ENCODE results near the gene PSMB8.

The PSMB8 gene

DNA sequence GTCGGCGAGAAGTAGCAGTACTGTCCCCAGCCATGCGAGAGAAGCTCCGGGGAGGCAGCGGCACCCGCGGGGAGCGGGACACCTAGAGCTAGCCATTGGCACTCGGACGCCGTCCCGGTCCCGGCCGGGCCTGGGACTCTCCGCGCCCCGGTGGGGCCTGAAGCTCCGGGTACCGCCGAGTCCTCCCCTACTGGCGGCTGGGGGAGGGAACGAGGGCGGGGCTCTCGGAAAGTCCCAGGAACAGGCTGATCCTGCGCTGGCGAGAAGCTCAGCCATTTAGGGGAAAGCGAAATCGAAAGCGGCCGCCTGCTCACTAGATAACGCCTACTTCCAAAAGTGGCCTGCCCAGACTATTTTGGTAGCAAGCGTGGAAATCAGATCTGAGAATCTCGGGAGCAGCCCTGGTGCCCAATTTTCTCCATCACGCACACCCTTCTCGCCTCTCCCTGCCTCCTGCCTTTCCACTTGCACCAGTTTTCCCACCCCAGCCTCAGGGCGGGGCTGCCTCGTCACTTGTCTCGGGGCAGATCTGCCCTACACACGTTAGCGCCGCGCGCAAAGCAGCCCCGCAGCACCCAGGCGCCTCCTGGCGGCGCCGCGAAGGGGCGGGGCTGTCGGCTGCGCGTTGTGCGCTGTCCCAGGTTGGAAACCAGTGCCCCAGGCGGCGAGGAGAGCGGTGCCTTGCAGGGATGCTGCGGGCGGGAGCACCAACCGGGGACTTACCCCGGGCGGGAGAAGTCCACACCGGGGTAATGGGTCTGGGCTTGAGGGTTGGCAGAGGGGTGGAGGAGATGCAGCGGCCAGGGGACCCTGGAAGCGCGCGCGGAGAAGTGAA, 9.9 kb upstream of the PSMB8 start, which contains the start of the genes PSMB9 and TAP1:
PSMB9 (plus strand) TSS at position 652 of the 835 bp plus-strand sequence; CDS start at position 690, 38 bp downstream.
TAP1 (minus strand) TSS at position 164 of the 835 bp plus-strand sequence; CDS start at position 96, 68 bp downstream.
- Histone ChIP-seq H3K36me3 (ENCODE audit: control insufficient read depth in 2 of 2, insufficient read depth in 1 of 2, low read length in 2 of 2) (peaks cover 0 to 23% of the 10 kb centered on the region in 2 experiments; a peak in 1 of 3 replicates), H3K9me3 (ENCODE audit: control insufficient read depth, insufficient read depth, low read depth, low read length) (no peaks in the 10 kb centered on the region), H3K27ac (ENCODE audit: extremely low read depth, low read depth, low read length) (peak within 1 kb of the TSS; percentile 71), H3K4me3 (ENCODE audit: low read depth, low read length) (peak within 1 kb of the TSS; percentile 85), H3K4me1 (ENCODE audit: control insufficient read depth, insufficient read depth, low read length) (no peaks in the 10 kb centered on the region; the same call in 1 of the 2 replicates)
- ChIA-PET POLR2A (interaction anchor here (0.8 to 1.8 kb wide), 9 partner anchors 9 to 346 kb away, joined by 3 to 30 read pairs (median 5); partner anchors contain the start of genes HLA-DMB, PSMB8 and TAP2), CTCF (interaction anchor here (0.5 to 9.5 kb wide), 19 partner anchors 7 to 997 kb away, joined by 3 to 153 read pairs (median 4); partner anchors contain the start of genes PRRT1, PSMB8 and TAP2)
- TF ChIP-seq ZNF335 (tag by site-specific recombination; conservative IDR thresholded peaks at IDR 0.05) = peak; percentile 60
- TF ChIP-seq TRIM28 (IDR thresholded peaks at IDR 0.05; ENCODE audit: borderline replicate concordance, low read length) = peak; percentile 44; the same call in 1 of the 2 replicates
- peak; percentile 72 for TF ChIP-seq ZNF2 (tag by site-specific recombination; IDR thresholded peaks at IDR 0.05)
- TF ChIP-seq ZFHX2 (tag by site-specific recombination; conservative IDR thresholded peaks at IDR 0.05) = peak; percentile 45
- no peak for TF ChIP-seq ZNF544 (tag by site-specific recombination; IDR thresholded peaks at IDR 0.05)
- TF ChIP-seq IKZF3 (tag by site-specific recombination; IDR thresholded peaks at IDR 0.05) = peak; percentile 96
- TF ChIP-seq GLIS2 (tag by site-specific recombination; IDR thresholded peaks at IDR 0.05) = peak; percentile 87
- TF ChIP-seq ZNF132 (tag by site-specific recombination; IDR thresholded peaks at IDR 0.05; ENCODE audit: borderline replicate concordance) = no peak
- 0 out of 2 replicates have a peak, but pooled peaks have one; percentile 6 for TF ChIP-seq ZNF585B (tag by site-specific recombination; IDR thresholded peaks at IDR 0.05)
- TF ChIP-seq, protein P1, sequence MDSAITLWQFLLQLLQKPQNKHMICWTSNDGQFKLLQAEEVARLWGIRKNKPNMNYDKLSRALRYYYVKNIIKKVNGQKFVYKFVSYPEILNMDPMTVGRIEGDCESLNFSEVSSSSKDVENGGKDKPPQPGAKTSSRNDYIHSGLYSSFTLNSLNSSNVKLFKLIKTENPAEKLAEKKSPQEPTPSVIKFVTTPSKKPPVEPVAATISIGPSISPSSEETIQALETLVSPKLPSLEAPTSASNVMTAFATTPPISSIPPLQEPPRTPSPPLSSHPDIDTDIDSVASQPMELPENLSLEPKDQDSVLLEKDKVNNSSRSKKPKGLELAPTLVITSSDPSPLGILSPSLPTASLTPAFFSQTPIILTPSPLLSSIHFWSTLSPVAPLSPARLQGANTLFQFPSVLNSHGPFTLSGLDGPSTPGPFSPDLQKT (IDR thresholded peaks at IDR 0.05; ENCODE audit: borderline replicate concordance, low read depth, low read length) = no peak
- no peak for TF ChIP-seq ZNF292 (tag by site-specific recombination; IDR thresholded peaks at IDR 0.05; ENCODE audit: borderline replicate concordance, low read depth)
- no peak for TF ChIP-seq ZNF792 (tag by site-specific recombination; IDR thresholded peaks at IDR 0.05)
- TF ChIP-seq KLF1 (tag by site-specific recombination; IDR thresholded peaks at IDR 0.05) = peak; percentile 88
- TF ChIP-seq ZFP69B (tag by site-specific recombination; IDR thresholded peaks at IDR 0.05) = peak; percentile 71
- no peak for TF ChIP-seq ZNF623 (tag by site-specific recombination; IDR thresholded peaks at IDR 0.05)
- peak; percentile 82 for TF ChIP-seq SP2 (tag by site-specific recombination; IDR thresholded peaks at IDR 0.05)
- TF ChIP-seq KLF7 (tag by site-specific recombination; IDR thresholded peaks at IDR 0.05; ENCODE audit: borderline replicate concordance) = peak; percentile 87; the same call in 1 of the 2 replicates
- TF ChIP-seq INSM2 (tag by site-specific recombination; IDR thresholded peaks at IDR 0.05) = peak; percentile 2; the same call in 1 of the 2 replicates
- no peak for TF ChIP-seq HOXA7 (CRISPR knock-in tag; IDR thresholded peaks at IDR 0.05; ENCODE audit: borderline replicate concordance)
- no peak for TF ChIP-seq REPIN1 (tag by site-specific recombination; IDR thresholded peaks at IDR 0.05; ENCODE audit: low read depth)
- peak; percentile 74 for TF ChIP-seq KLF10 (tag by site-specific recombination; IDR thresholded peaks at IDR 0.05)
- no peak for TF ChIP-seq ZNF707 (tag by site-specific recombination; IDR thresholded peaks at IDR 0.05)
- TF ChIP-seq FEZF1 (tag by site-specific recombination; IDR thresholded peaks at IDR 0.05) = peak; percentile 59; the same call in 1 of the 2 replicates
- TF ChIP-seq ZNF175 (tag by site-specific recombination; IDR thresholded peaks at IDR 0.05) = no peak
- TF ChIP-seq WT1 (tag by site-specific recombination; IDR thresholded peaks at IDR 0.05) = peak; percentile 60
- no peak for TF ChIP-seq ZNF10 (tag by site-specific recombination; IDR thresholded peaks at IDR 0.05)
- no peak for TF ChIP-seq ZNF133 (tag by site-specific recombination; IDR thresholded peaks at IDR 0.05)
- peak; percentile 69 for TF ChIP-seq ZIC2 (tag by site-specific recombination; IDR thresholded peaks at IDR 0.05)
- no peak for TF ChIP-seq ZNF140 (tag by site-specific recombination; IDR thresholded peaks at IDR 0.05)
- peak; percentile 48; the same call in 1 of the 2 replicates for TF ChIP-seq ZSCAN30 (tag by site-specific recombination; IDR thresholded peaks at IDR 0.05)
- no peak for TF ChIP-seq ZSCAN16 (tag by site-specific recombination; IDR thresholded peaks at IDR 0.05)
- no peak for TF ChIP-seq ZFP3 (tag by site-specific recombination; IDR thresholded peaks at IDR 0.05; ENCODE audit: low read depth)
- TF ChIP-seq ZNF549 (tag by site-specific recombination; IDR thresholded peaks at IDR 0.05) = no peak
- no peak for TF ChIP-seq ZNF416 (tag by site-specific recombination; IDR thresholded peaks at IDR 0.05)
- peak; percentile 66 for TF ChIP-seq GLIS1 (tag by site-specific recombination; IDR thresholded peaks at IDR 0.05)
- peak; percentile 18; the same call in 1 of the 2 replicates for TF ChIP-seq EGR2 (tag by site-specific recombination; IDR thresholded peaks at IDR 0.05; ENCODE audit: low read depth)
- no peak for TF ChIP-seq ZSCAN5A (tag by site-specific recombination; IDR thresholded peaks at IDR 0.05)
